Measurements from ENCODE around the gene ATP10A. TPM values are rescaled to one million over a fixed set of nuclear protein-coding genes. Genes with fewer than 3 reads are reported as not detected.

Gene ATP10A
- total RNA-seq, 2 experiments from 2014 or later = 0.06 TPM; not detected in 1

DNA sequence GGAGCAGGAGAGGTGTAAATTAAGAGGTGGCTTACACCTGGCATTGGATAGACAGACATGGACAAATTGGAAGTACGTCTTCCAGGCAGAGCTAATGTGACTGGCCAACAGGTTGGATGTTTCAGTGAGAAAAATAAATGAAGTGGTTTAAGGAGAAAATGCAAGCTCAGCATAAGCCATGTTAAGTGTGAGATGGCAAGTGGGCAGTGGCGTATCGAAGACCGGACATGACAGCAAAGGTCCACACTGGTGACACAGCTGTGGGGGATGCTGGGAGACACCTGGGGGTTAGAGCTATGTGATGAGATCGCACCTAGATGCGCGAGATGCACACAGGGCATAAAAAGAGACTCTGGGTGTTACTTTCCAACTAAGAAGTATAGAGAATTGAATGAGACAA lies 3.7 kb upstream of the ATP10A start:
- H3K36me3 ChIP-seq (ENCODE audit: insufficient read depth, low read length) = no peaks in the 10 kb centered on the region
- no peak overlapping the region for H3K27ac ChIP-seq (ENCODE audit: low read depth, low read length, poor library complexity, severe bottlenecking)
- H3K4me3 ChIP-seq (ENCODE audit: low read depth, low read length, poor library complexity, severe bottlenecking) = no peak overlapping the region
- no peak overlapping the region for H2AFZ ChIP-seq (ENCODE audit: low read length)
- no peak for DNase-seq (ENCODE audit: low spot score)
- POLR2A ChIA-PET = interaction anchor here (0.6 kb wide), 1 partner anchor 54 kb away, joined by 3 read pairs; no protein-coding TSS in a partner anchor
- no peaks in the 10 kb centered on the region for H4K20me1 ChIP-seq (ENCODE audit: insufficient read depth, low read length)
- no peaks in the 10 kb centered on the region for H3K9me2 ChIP-seq (ENCODE audit: insufficient read depth, low read length)
- intact Hi-C loops (cut with micrococcal nuclease; ENCODE audit: unreplicated experiment) = no loop called here
- H3K4me2 ChIP-seq (ENCODE audit: low read length) = no peak overlapping the region
- CTCF ChIA-PET (ENCODE audit: unreplicated experiment) = no interaction called here
- no TSS peak for BruUV-seq (replicated peaks)
- no peaks in the 10 kb centered on the region for H3K9me3 ChIP-seq (ENCODE audit: low read length)
- no peaks in the 10 kb centered on the region for H3K4me1 ChIP-seq (ENCODE audit: insufficient read depth, low read length, poor library complexity, severe bottlenecking)
- TF ChIP-seq, protein P1, sequence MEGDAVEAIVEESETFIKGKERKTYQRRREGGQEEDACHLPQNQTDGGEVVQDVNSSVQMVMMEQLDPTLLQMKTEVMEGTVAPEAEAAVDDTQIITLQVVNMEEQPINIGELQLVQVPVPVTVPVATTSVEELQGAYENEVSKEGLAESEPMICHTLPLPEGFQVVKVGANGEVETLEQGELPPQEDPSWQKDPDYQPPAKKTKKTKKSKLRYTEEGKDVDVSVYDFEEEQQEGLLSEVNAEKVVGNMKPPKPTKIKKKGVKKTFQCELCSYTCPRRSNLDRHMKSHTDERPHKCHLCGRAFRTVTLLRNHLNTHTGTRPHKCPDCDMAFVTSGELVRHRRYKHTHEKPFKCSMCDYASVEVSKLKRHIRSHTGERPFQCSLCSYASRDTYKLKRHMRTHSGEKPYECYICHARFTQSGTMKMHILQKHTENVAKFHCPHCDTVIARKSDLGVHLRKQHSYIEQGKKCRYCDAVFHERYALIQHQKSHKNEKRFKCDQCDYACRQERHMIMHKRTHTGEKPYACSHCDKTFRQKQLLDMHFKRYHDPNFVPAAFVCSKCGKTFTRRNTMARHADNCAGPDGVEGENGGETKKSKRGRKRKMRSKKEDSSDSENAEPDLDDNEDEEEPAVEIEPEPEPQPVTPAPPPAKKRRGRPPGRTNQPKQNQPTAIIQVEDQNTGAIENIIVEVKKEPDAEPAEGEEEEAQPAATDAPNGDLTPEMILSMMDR (conservative IDR thresholded peaks at IDR 0.05; ENCODE audit: low read length) = no peak
- TF ChIP-seq EZH2phosphoT487 (IDR thresholded peaks at IDR 0.05; ENCODE audit: borderline replicate concordance, low read depth, low read length) = no peak
- H3K79me2 ChIP-seq (ENCODE audit: insufficient read depth, low read depth, low read length) = no peaks in the 10 kb centered on the region

DNA sequence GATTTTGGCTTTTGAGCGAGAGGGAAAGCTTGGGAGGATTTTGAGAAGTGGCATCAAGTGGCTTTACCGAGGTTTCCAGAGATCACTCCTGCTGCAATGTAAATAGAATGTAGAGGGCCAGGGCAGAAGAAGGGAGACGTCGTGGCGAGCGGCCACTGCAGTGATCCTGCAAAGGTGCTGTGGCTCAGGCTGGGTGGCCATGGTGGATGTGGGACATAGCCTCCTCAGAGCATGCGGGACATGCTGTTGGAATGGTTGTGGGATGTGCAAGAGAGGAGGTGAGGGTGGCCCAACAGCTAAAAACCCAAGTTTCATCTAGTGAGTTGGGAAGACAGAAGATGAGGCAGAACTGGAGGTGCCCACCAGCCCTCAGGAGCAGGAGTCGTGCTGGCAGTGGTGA lies 3.1 kb upstream of the ATP10A start:
- Histone ChIP-seq H3K4me1 (ENCODE audit: insufficient read depth, low read length, poor library complexity, severe bottlenecking) (peaks cover under 1% of the 10 kb centered on the region), H3K4me2 (ENCODE audit: low read length) (no peak overlapping the region), H4K20me1 (ENCODE audit: insufficient read depth, low read length) (no peaks in the 10 kb centered on the region), H3K79me2 (ENCODE audit: insufficient read depth, low read depth, low read length) (no peaks in the 10 kb centered on the region), H2AFZ (ENCODE audit: low read length) (no peak overlapping the region), H3K9me2 (ENCODE audit: insufficient read depth, low read length) (no peaks in the 10 kb centered on the region), H3K27ac (ENCODE audit: low read depth, low read length, poor library complexity, severe bottlenecking) (no peak overlapping the region), H3K9me3 (ENCODE audit: low read length) (no peaks in the 10 kb centered on the region), H3K4me3 (ENCODE audit: low read depth, low read length, poor library complexity, severe bottlenecking) (no peak overlapping the region), H3K36me3 (ENCODE audit: insufficient read depth, low read length) (no peaks in the 10 kb centered on the region)
- no peak for DNase-seq (ENCODE audit: low spot score)
- intact Hi-C loops (cut with micrococcal nuclease; ENCODE audit: unreplicated experiment) = no loop called here
- ChIA-PET POLR2A (no interaction called here), CTCF (ENCODE audit: unreplicated experiment) (no interaction called here)
- no TSS peak for BruUV-seq (replicated peaks)
- TF ChIP-seq EZH2phosphoT487 (IDR thresholded peaks at IDR 0.05; ENCODE audit: borderline replicate concordance, low read depth, low read length) = no peak
- TF ChIP-seq, protein P1 (conservative IDR thresholded peaks at IDR 0.05; ENCODE audit: low read length) = no peak

DNA sequence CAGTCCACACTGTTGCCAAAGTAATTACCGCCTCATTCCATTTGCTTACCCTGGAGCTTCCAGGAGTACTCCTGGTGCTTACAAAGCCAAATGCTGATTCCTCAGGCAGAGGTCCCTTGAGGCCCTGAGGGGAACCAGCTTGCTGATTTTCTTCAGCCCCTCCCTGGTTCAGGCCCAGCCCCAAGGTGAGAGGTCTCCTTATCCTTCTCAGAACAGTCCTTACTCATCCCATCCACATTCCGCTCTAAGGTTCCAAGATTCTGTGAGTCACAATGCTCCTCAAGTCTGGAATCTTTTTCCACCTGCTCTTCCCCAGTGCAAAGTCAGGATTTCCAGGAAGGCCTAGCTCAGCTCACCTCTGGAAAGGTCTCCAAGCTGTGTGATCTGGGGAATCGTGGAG lies 1.8 kb upstream of the ATP10A start:
- intact Hi-C loops (cut with micrococcal nuclease; ENCODE audit: unreplicated experiment) = no loop called here

More for the DNA sequence above, 1.8 kb upstream of the ATP10A start:
- POLR2A ChIA-PET = interaction anchor here (0.5 kb wide), 1 partner anchor 52 kb away, joined by 3 read pairs; no protein-coding TSS in a partner anchor
- no peaks in the 10 kb centered on the region for H4K20me1 ChIP-seq (ENCODE audit: insufficient read depth, low read length)
- peaks cover 11% of the 10 kb centered on the region for H3K4me1 ChIP-seq (ENCODE audit: insufficient read depth, low read length, poor library complexity, severe bottlenecking)
- no peak overlapping the region for H2AFZ ChIP-seq (ENCODE audit: low read length)
- no peak overlapping the region for H3K4me3 ChIP-seq (ENCODE audit: low read depth, low read length, poor library complexity, severe bottlenecking)
- no peaks in the 10 kb centered on the region for H3K36me3 ChIP-seq (ENCODE audit: insufficient read depth, low read length)
- H3K79me2 ChIP-seq (ENCODE audit: insufficient read depth, low read depth, low read length) = no peaks in the 10 kb centered on the region
- no peaks in the 10 kb centered on the region for H3K9me3 ChIP-seq (ENCODE audit: low read length)
- BruUV-seq (replicated peaks) = no TSS peak
- DNase-seq (ENCODE audit: low spot score) = no peak
- CTCF ChIA-PET (ENCODE audit: unreplicated experiment) = interaction anchor here (0.6 kb wide), 1 partner anchor 425 kb away, joined by 3 read pairs; no protein-coding TSS in a partner anchor
- no peak overlapping the region for H3K27ac ChIP-seq (ENCODE audit: low read depth, low read length, poor library complexity, severe bottlenecking)
- H3K9me2 ChIP-seq (ENCODE audit: insufficient read depth, low read length) = no peaks in the 10 kb centered on the region
- TF ChIP-seq, protein P1 (conservative IDR thresholded peaks at IDR 0.05; ENCODE audit: low read length) = no peak
- no peak for TF ChIP-seq EZH2phosphoT487 (IDR thresholded peaks at IDR 0.05; ENCODE audit: borderline replicate concordance, low read depth, low read length)
- H3K4me2 ChIP-seq (ENCODE audit: low read length) = no peak overlapping the region
